Neural cell (in vitro differentiated cells): ENCODE measurements around the gene GDF7. TPM values are rescaled to one million over a fixed set of nuclear protein-coding genes. Genes with fewer than 3 reads are reported as not detected.

ENCODE experiments used
- H2AFZ ChIP-seq: fragments of 200-600, 300-800 bp; sonication (generic), shearing (Covaris generic); 2 replicates; pipeline ENCODE4 v1.6.0; 2014; ENCODE audit warnings: low read depth, mild to moderate bottlenecking, antibody characterized with exemption, low read length, moderate library complexity
- H3F3A ChIP-seq: fragments of 200-600 bp; shearing (Covaris generic); 2 replicates; pipeline ENCODE4 v1.6.1; 2016; ENCODE audit warnings: mild to moderate bottlenecking, moderate library complexity, mixed read lengths, antibody characterized with exemption, low read length; ENCODE audit not compliant: insufficient read depth, poor library complexity, severe bottlenecking
- H3K27ac ChIP-seq: fragments of 200-600, 300-800 bp; sonication (generic), shearing (Covaris generic); 2 replicates; pipeline ENCODE4 v1.5.1; 2014; ENCODE audit warnings: mild to moderate bottlenecking, low read length, moderate library complexity
- H3K27me3 ChIP-seq: fragments of 300-800, 200-600 bp; sonication (generic), shearing (Covaris generic); 2 replicates; pipeline ENCODE4 v1.6.0; 2014; ENCODE audit warnings: mild to moderate bottlenecking, low read depth, low read length, moderate library complexity; ENCODE audit not compliant: insufficient read depth
- H3K36me3 ChIP-seq: fragments of 300-800, 200-600 bp; sonication (generic), shearing (Covaris generic); 2 replicates; pipeline ENCODE4 v1.5.1; 2014; ENCODE audit warnings: mild to moderate bottlenecking, antibody characterized with exemption, low read length, moderate library complexity; ENCODE audit not compliant: insufficient read depth
- H3K4me2 ChIP-seq: fragments of 300-800, 200-600 bp; sonication (generic), shearing (Covaris generic); 2 replicates; pipeline ENCODE4 v1.6.0; 2014; ENCODE audit warnings: mild to moderate bottlenecking, low read length
- H3K4me3 ChIP-seq: fragments of 300-800, 200-600 bp; sonication (generic), shearing (Covaris generic); 2 replicates; pipeline ENCODE4 v1.5.1; 2014; ENCODE audit warnings: mild to moderate bottlenecking, low read length, moderate library complexity
- H3K79me2 ChIP-seq: fragments of 200-600 bp; shearing (Covaris generic); replicated peaks from 2 replicates; pipeline ENCODE4 v1.6.0; 2014; ENCODE audit warnings: mild to moderate bottlenecking, low read length, moderate library complexity; ENCODE audit not compliant: insufficient read depth
- H3K9ac ChIP-seq: fragments of 300-800, 200-600 bp; sonication (generic), shearing (Covaris generic); 2 replicates; pipeline ENCODE4 v1.6.1; 2016; ENCODE audit warnings: mild to moderate bottlenecking, low read length, mixed read lengths
- H3K9me2 ChIP-seq: fragments of 200-600 bp; shearing (Covaris generic); 2 replicates; pipeline ENCODE4 v1.6.1; 2016; ENCODE audit warnings: mild to moderate bottlenecking, low read length, mixed read lengths; ENCODE audit not compliant: insufficient read depth
- H3K9me3 ChIP-seq: fragments of 200-600, 300-800 bp; sonication (generic), shearing (Covaris generic); 2 replicates; pipeline ENCODE4 v1.6.1; 2016; ENCODE audit warnings: mild to moderate bottlenecking, mixed run types, low read length, moderate library complexity, mixed read lengths
- H4K20me1 ChIP-seq: fragments of 200-600 bp; shearing (Covaris generic); 2 replicates; pipeline ENCODE4 v1.6.1; 2016; ENCODE audit warnings: mild to moderate bottlenecking, mixed run types; ENCODE audit not compliant: insufficient read depth
- CTCF ChIP-seq: fragments of 450-650 bp; IDR thresholded peaks from 2 replicates; pipeline ENCODE4 v1.5.1; 2014; ENCODE audit warnings: antibody characterized with exemption, mild to moderate bottlenecking, moderate library complexity; ENCODE audit not compliant: poor library complexity, severe bottlenecking
- EP300 ChIP-seq: fragments of 450-650 bp; conservative IDR thresholded peaks from 2 replicates; pipeline ENCODE4 v1.6.1; 2014; ENCODE audit warnings: antibody characterized with exemption, mild to moderate bottlenecking, moderate library complexity; ENCODE audit not compliant: poor library complexity, severe bottlenecking
- EZH2 ChIP-seq: fragments of 200-600, 300-800 bp; shearing (Covaris generic), sonication (generic); IDR thresholded peaks from 2 replicates; pipeline ENCODE4 v1.6.1; 2014; ENCODE audit warnings: antibody characterized with exemption, low read length, borderline replicate concordance, mild to moderate bottlenecking; ENCODE audit not compliant: insufficient read depth, poor library complexity, severe bottlenecking
- MXI1 ChIP-seq: fragments of 450-650 bp; conservative IDR thresholded peaks from 2 replicates; pipeline ENCODE4 v1.6.1; 2014; ENCODE audit warnings: antibody characterized with exemption, mild to moderate bottlenecking; ENCODE audit not compliant: poor library complexity, severe bottlenecking
- POLR2AphosphoS5 ChIP-seq: IDR thresholded peaks from 2 replicates; pipeline ENCODE4 v1.6.1; 2012
- RAD21 ChIP-seq: fragments of 450-650 bp; conservative IDR thresholded peaks from 2 replicates; pipeline ENCODE4 v1.6.1; 2014; ENCODE audit warnings: antibody characterized with exemption, mild to moderate bottlenecking, moderate library complexity
- REST ChIP-seq: IDR thresholded peaks from 2 replicates; pipeline ENCODE4 v1.6.1; 2012; ENCODE audit warnings: borderline replicate concordance
- SMC3 ChIP-seq: fragments of 450-650 bp; conservative IDR thresholded peaks from 2 replicates; pipeline ENCODE4 v1.6.1; 2014; ENCODE audit warnings: antibody characterized with exemption, mild to moderate bottlenecking, moderate library complexity; ENCODE audit not compliant: poor library complexity
- TAF1 ChIP-seq: IDR thresholded peaks from 2 replicates; pipeline ENCODE4 v1.6.1; 2012; ENCODE audit warnings: low read depth
- polyA plus RNA-seq: library from polyadenylated mRNA; depleted of rRNA; stranded (reverse); fragments of >200 nt; gene quantifications from 2 replicates; pipeline ENCODE4 v1.2.3, GENCODE V29; 2014

GDF7 gene
- polyA plus RNA-seq, 1 donor from 2014 or later, result 0.38 TPM

- H3F3A ChIP-seq, result no peaks in the 10 kb centered on the region
- H4K20me1 ChIP-seq, result no peaks in the 10 kb centered on the region
- no peak overlapping the region for H3K4me3 ChIP-seq
- no peaks in the 10 kb centered on the region for H3K9me3 ChIP-seq
- no peaks in the 10 kb centered on the region for H3K79me2 ChIP-seq
- TF ChIP-seq EP300, result no peak
- no peak for TF ChIP-seq EZH2
- TF ChIP-seq CTCF, result no peak
- TF ChIP-seq TAF1, result no peak
- no peak for TF ChIP-seq MXI1
- no peak for TF ChIP-seq POLR2AphosphoS5
- TF ChIP-seq RAD21, result no peak
- TF ChIP-seq SMC3, result no peak
- TF ChIP-seq REST, result no peak
- H3K27ac ChIP-seq, result no peak overlapping the region
- no peak overlapping the region for H2AFZ ChIP-seq
- no peaks in the 10 kb centered on the region for H3K9me2 ChIP-seq
- H3K9ac ChIP-seq, result no peak overlapping the region
- no peak overlapping the region for H3K4me2 ChIP-seq
- H3K27me3 ChIP-seq, result no peaks in the 10 kb centered on the region
- H3K36me3 ChIP-seq, result no peaks in the 10 kb centered on the region
These were observed 13.9 kb downstream of the GDF7 start for GRCh38 chr2:20680744-20681375.

GRCh38 chr2:20682167-20682920 is 15.4 kb downstream of the GDF7 start:
- Histone ChIP-seq H3K9ac (no peak overlapping the region), H3K27me3 (no peaks in the 10 kb centered on the region), H3K27ac (no peak overlapping the region), H3K9me3 (no peaks in the 10 kb centered on the region), H3K79me2 (no peaks in the 10 kb centered on the region), H3K4me3 (no peak overlapping the region), H3F3A (no peaks in the 10 kb centered on the region), H3K9me2 (no peaks in the 10 kb centered on the region), H2AFZ (no peak overlapping the region), H3K4me2 (no peak overlapping the region), H4K20me1 (no peaks in the 10 kb centered on the region), H3K36me3 (no peaks in the 10 kb centered on the region)
- peak; percentile 24 for TF ChIP-seq RAD21
- peak; percentile 28 for TF ChIP-seq CTCF
- TF ChIP-seq TAF1, result no peak
- no peak for TF ChIP-seq EP300
